Endothelial cell (in vitro differentiated cells): ENCODE measurements around the gene APOA4. TPM values are rescaled to one million over a fixed set of nuclear protein-coding genes. Genes with fewer than 3 reads are reported as not detected.

Experiments
- DNase-seq: peaks from one replicate; pipeline ENCODE4 v3.0.0; 2021; ENCODE audit warnings: low spot score
- H3K27ac Mint-ChIP-seq: one replicate; pipeline ENCODE4 v1.8.0; 2021; ENCODE audit warnings: mixed read lengths, inconsistent platforms; ENCODE audit not compliant: unreplicated experiment
- H3K27me3 Mint-ChIP-seq: one replicate; pipeline ENCODE4 v1.8.0; 2021; ENCODE audit warnings: mild to moderate bottlenecking, moderate library complexity, mixed read lengths, inconsistent platforms; ENCODE audit not compliant: unreplicated experiment
- H3K36me3 Mint-ChIP-seq: one replicate; pipeline ENCODE4 v1.8.0; 2021; ENCODE audit warnings: mild to moderate bottlenecking, low read depth, mixed read lengths, inconsistent platforms; ENCODE audit not compliant: unreplicated experiment
- H3K4me1 Mint-ChIP-seq: one replicate; pipeline ENCODE4 v1.8.0; 2021; ENCODE audit warnings: mild to moderate bottlenecking, mixed read lengths, inconsistent platforms; ENCODE audit not compliant: unreplicated experiment
- H3K4me3 Mint-ChIP-seq: one replicate; pipeline ENCODE4 v1.8.0; 2021; ENCODE audit warnings: mild to moderate bottlenecking, mixed read lengths, inconsistent platforms; ENCODE audit not compliant: unreplicated experiment
- H3K9me3 Mint-ChIP-seq: one replicate; pipeline ENCODE4 v1.8.0; 2021; ENCODE audit warnings: mixed read lengths, inconsistent platforms; ENCODE audit not compliant: unreplicated experiment
- CTCF ChIP-seq: fragments of 200-600 bp; sonication (generic); IDR thresholded peaks from one replicate; pipeline ENCODE4 v1.5.0; 2021; ENCODE audit warnings: antibody characterized with exemption; ENCODE audit not compliant: unreplicated experiment
- total RNA-seq: library from RNA; stranded (reverse); fragmentation: NEBNext Ultra II Directional; extraction: Animal tissue kit (Norgen Biotek cat#: 25700); gene quantifications from one replicate; pipeline ENCODE4 v1.2.1, GENCODE V29; 2021; ENCODE audit not compliant: unreplicated experiment

Gene APOA4
- total RNA-seq, 1 donor from 2014 or later, result not detected

GRCh38 chr11:116821050-116821918 is 1.8 kb downstream of the APOA4 start:
- Mint-ChIP-seq H3K4me3 (no peak overlapping the region), H3K27me3 (peaks cover 3% of the 10 kb centered on the region), H3K27ac (no peak overlapping the region), H3K9me3 (no peaks in the 10 kb centered on the region), H3K4me1 (no peaks in the 10 kb centered on the region), H3K36me3 (no peaks in the 10 kb centered on the region)
- no peak for TF ChIP-seq CTCF
- DNase-seq, result no peak

DNA sequence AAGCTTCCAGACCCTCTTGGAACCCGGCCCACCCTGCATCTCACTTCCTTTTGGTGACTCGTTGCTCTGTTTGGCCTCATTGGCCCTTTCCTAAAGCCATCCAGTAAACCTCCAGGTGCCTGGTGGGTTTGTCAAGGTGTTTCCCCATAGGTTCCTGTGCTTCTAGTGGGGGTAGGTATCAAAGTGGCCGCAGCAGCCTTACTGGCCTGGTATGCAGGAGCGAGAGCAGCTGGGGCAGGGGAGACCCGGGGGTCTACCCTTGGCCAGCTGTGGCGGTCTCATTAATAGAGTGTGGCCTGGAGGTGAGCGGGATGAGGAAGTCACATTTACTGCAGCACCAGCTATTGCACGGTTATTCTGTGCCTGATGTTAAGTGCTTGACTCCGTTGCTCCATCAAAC is 4.1 kb downstream of the APOA4 start:
- H3K9me3 Mint-ChIP-seq, result no peaks in the 10 kb centered on the region
- no peak for DNase-seq
- peaks cover 2% of the 10 kb centered on the region for H3K27me3 Mint-ChIP-seq
- H3K4me3 Mint-ChIP-seq, result no peak overlapping the region
- no peaks in the 10 kb centered on the region for H3K36me3 Mint-ChIP-seq
- no peaks in the 10 kb centered on the region for H3K4me1 Mint-ChIP-seq
- H3K27ac Mint-ChIP-seq, result no peak overlapping the region
- no peak for TF ChIP-seq CTCF

- no peak overlapping the region for H3K4me3 Mint-ChIP-seq
- H3K4me1 Mint-ChIP-seq, result no peaks in the 10 kb centered on the region
- TF ChIP-seq CTCF, result no peak
- H3K9me3 Mint-ChIP-seq, result no peaks in the 10 kb centered on the region
- H3K36me3 Mint-ChIP-seq, result no peaks in the 10 kb centered on the region
- no peak for DNase-seq
- no peak overlapping the region for H3K27ac Mint-ChIP-seq
- H3K27me3 Mint-ChIP-seq, result peaks cover 2% of the 10 kb centered on the region
These were observed 8.6 kb downstream of the APOA4 start for GRCh38 chr11:116814502-116814901.

GRCh38 chr11:116813781-116814471 is 9.2 kb downstream of the APOA4 start:
- no peak for TF ChIP-seq CTCF
- no peak overlapping the region for H3K27ac Mint-ChIP-seq
- no peaks in the 10 kb centered on the region for H3K9me3 Mint-ChIP-seq
- DNase-seq, result no peak
- peaks cover 2% of the 10 kb centered on the region for H3K27me3 Mint-ChIP-seq
- H3K4me1 Mint-ChIP-seq, result no peaks in the 10 kb centered on the region
- peaks cover 3% of the 10 kb centered on the region for H3K36me3 Mint-ChIP-seq
- H3K4me3 Mint-ChIP-seq, result no peak overlapping the region

DNA sequence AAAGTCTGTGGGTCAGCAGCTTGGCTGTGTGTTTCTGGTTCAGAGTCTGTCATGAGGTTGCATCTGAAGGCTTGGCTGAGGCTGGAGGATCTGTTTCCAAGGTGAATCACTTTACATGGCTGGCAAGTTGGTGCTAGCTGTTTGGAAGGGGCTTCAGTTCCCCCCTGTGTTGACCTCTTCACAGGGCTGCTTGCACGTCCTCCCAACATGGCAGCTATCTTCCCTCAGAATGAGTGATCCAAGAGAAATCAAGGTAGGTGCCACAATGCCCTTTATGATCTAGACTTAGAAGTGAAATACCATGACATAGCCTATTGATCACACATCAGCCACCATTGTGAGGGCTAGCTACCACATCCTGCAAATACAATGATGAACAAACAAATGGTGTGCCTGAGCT is 9.9 kb downstream of the APOA4 start:
- peaks cover 2% of the 10 kb centered on the region for H3K27me3 Mint-ChIP-seq
- no peaks in the 10 kb centered on the region for H3K4me1 Mint-ChIP-seq
- peaks cover 4% of the 10 kb centered on the region for H3K36me3 Mint-ChIP-seq
- no peaks in the 10 kb centered on the region for H3K9me3 Mint-ChIP-seq
- no peak overlapping the region for H3K4me3 Mint-ChIP-seq
- no peak for DNase-seq
- no peak overlapping the region for H3K27ac Mint-ChIP-seq
- no peak for TF ChIP-seq CTCF
